Endothelial cell of umbilical vein (primary cell): ENCODE measurements around the gene MED12L. TPM values are rescaled to one million over a fixed set of nuclear protein-coding genes. Genes with fewer than 3 reads are reported as not detected.

ENCODE experiments used
- BruUV-seq: library from RNA; stranded (reverse); fragments of 400-500 nt; replicated peaks from 2 replicates; lab custom pipeline; 2021; lab: Mats Ljungman, UMichigan
- CTCF ChIA-PET: fragments of 300-600, 350-600 bp; sonication (Branson Sonifier 250); formaldehyde crosslinking; loops from one replicate; lab custom pipeline; 2021; ENCODE audit warnings: antibody characterized with exemption, inconsistent platforms; lab: Charles Lee
- POLR2A ChIA-PET: fragments of 300-600, 350-600 bp; sonication (Branson Sonifier 250); formaldehyde crosslinking; loops from one replicate; lab custom pipeline; 2021; ENCODE audit warnings: antibody characterized with exemption, inconsistent platforms; lab: Charles Lee
- DNase-seq: peaks from one replicate; pipeline ENCODE4 v3.0.0-alpha.2; 2011; ENCODE audit warnings: low read depth, low spot score
- FAIRE-seq: peaks from 2 replicates; lab custom pipeline; 2011; peaks lifted over from hg19 to GRCh38; lab: Jason Lieb, UNC
- H2AFZ ChIP-seq: 2 replicates; pipeline ENCODE4 v1.6.0; 2012; ENCODE audit warnings: low read depth, low read length, control low read depth, inconsistent platforms
- H3K27ac ChIP-seq: 2 replicates; pipeline ENCODE4 v1.5.1; 2011; ENCODE audit warnings: low read depth, mild to moderate bottlenecking, control low read depth, low read length, moderate library complexity; ENCODE audit not compliant: insufficient read depth
- H3K27me3 ChIP-seq, 2 experiments: 2 replicates each; pipeline versions ENCODE4 v1.6.0 to v1.6.1; 2011; ENCODE audit warnings: low read length in 2 of 2, mixed read lengths in 1 of 2; ENCODE audit not compliant: control insufficient read depth in 2 of 2, insufficient read depth in 2 of 2
- H3K36me3 ChIP-seq, 2 experiments: 2 replicates in 1 of 2; 3 replicates in 1 of 2; pipeline ENCODE4 v1.5.1; 2011; ENCODE audit warnings: low read length in 2 of 2, mild to moderate bottlenecking in 1 of 2, moderate library complexity in 1 of 2; ENCODE audit not compliant: control insufficient read depth in 2 of 2, insufficient read depth in 2 of 2; ENCODE audit errors: extremely low read depth in 1 of 2
- H3K4me1 ChIP-seq: 3 replicates; pipeline ENCODE4 v1.5.1; 2011; ENCODE audit warnings: mild to moderate bottlenecking, low read length; ENCODE audit not compliant: control insufficient read depth, insufficient read depth; ENCODE audit errors: extremely low read depth
- H3K4me2 ChIP-seq: 2 replicates; pipeline ENCODE4 v1.6.1; 2011; ENCODE audit warnings: low read length, control low read depth, mixed read lengths; ENCODE audit not compliant: insufficient read depth
- H3K4me3 ChIP-seq, 3 experiments: fragments of 200-600 bp in 1 of 3; sonication (generic), shearing (Covaris generic) in 1 of 3; replicated peaks in 1 of 3; 2 replicates each; pipeline ENCODE4 v1.5.1; 2011 to 2016; ENCODE audit warnings: control low read depth in 3 of 3, low read length in 3 of 3, mild to moderate bottlenecking in 2 of 3, inconsistent platforms in 1 of 3, low read depth in 1 of 3, moderate library complexity in 1 of 3; ENCODE audit not compliant: insufficient read depth in 1 of 3
- H3K79me2 ChIP-seq: 2 replicates; pipeline ENCODE4 v1.6.0; 2012; ENCODE audit warnings: low read length, inconsistent platforms; ENCODE audit not compliant: control insufficient read depth, insufficient read depth
- H3K9ac ChIP-seq: replicated peaks from 2 replicates; pipeline ENCODE3; 2011; ENCODE audit warnings: low read length, control low read depth; ENCODE audit not compliant: insufficient read depth; ENCODE audit errors: extremely low read depth
- H3K9me1 ChIP-seq: replicated peaks from 3 replicates; pipeline ENCODE4 v1.6.0; 2011; ENCODE audit warnings: mild to moderate bottlenecking, low read length; ENCODE audit not compliant: control insufficient read depth, insufficient read depth; ENCODE audit errors: extremely low read depth
- H3K9me3 ChIP-seq: replicated peaks from 2 replicates; pipeline ENCODE4 v1.5.1; 2012; ENCODE audit warnings: low read length, inconsistent platforms; ENCODE audit not compliant: control insufficient read depth, insufficient read depth
- H4K20me1 ChIP-seq: replicated peaks from 2 replicates; pipeline ENCODE3; 2011; ENCODE audit warnings: mild to moderate bottlenecking, low read length; ENCODE audit not compliant: control insufficient read depth, insufficient read depth; ENCODE audit errors: extremely low read depth
- CTCF ChIP-seq, 2 donors: IDR thresholded peaks; 1 replicate in 1 of 2; 2 replicates in 1 of 2; pipeline ENCODE4 v1.5.1; 2011; ENCODE audit warnings: low read length in 2 of 2, mild to moderate bottlenecking in 2 of 2, moderate library complexity in 2 of 2, control low read depth in 1 of 2, inconsistent platforms in 1 of 2, low read depth in 1 of 2; ENCODE audit not compliant: insufficient read depth in 1 of 2; ENCODE audit errors: extremely low read depth in 1 of 2
- EZH2 ChIP-seq: IDR thresholded peaks from 2 replicates; pipeline ENCODE4 v1.6.1; 2012; ENCODE audit warnings: borderline replicate concordance, low read depth, mild to moderate bottlenecking, moderate library complexity, low read length, inconsistent platforms; ENCODE audit not compliant: severe bottlenecking
- FOS ChIP-seq: IDR thresholded peaks from 2 replicates; pipeline ENCODE4 v1.6.1; 2011; ENCODE audit warnings: mild to moderate bottlenecking, low read length, moderate library complexity, borderline replicate concordance; ENCODE audit not compliant: insufficient read depth
- GATA2 ChIP-seq: IDR thresholded peaks from 2 replicates; pipeline ENCODE4 v1.7.0; 2011; ENCODE audit warnings: low read depth, mild to moderate bottlenecking, moderate library complexity, mixed read lengths, low read length; ENCODE audit not compliant: insufficient read length, insufficient read depth
- JUN ChIP-seq: IDR thresholded peaks from 2 replicates; pipeline ENCODE4 v1.6.1; 2011; ENCODE audit warnings: borderline replicate concordance, low read depth; ENCODE audit not compliant: insufficient read length, insufficient read depth
- MAX ChIP-seq: IDR thresholded peaks from 2 replicates; pipeline ENCODE4 v1.6.1; 2011; ENCODE audit not compliant: insufficient read depth, insufficient read length
- MYC ChIP-seq: IDR thresholded peaks from one replicate; pipeline ENCODE4 v1.6.1; 2011; ENCODE audit warnings: mild to moderate bottlenecking, low read depth, low read length
- POLR2A ChIP-seq: IDR thresholded peaks from 2 replicates; pipeline ENCODE4 v1.6.1; 2012; ENCODE audit warnings: low read depth, mild to moderate bottlenecking, control low read depth, low read length
- POLR2AphosphoS5 ChIP-seq: IDR thresholded peaks from 2 replicates; pipeline ENCODE4 v1.6.1; 2012; ENCODE audit warnings: low read depth, mild to moderate bottlenecking, control low read depth, low read length, moderate library complexity; ENCODE audit not compliant: insufficient read depth
- dilution Hi-C: fragments of 300-500 bp; cut with MboI; formaldehyde crosslinking; loops from one replicate; pipeline ENCODE4 v1.15.0; 2019; ENCODE audit warnings: low sequenced_read_pairs; ENCODE audit not compliant: extremely low pct_ligation_motif_present
- intact Hi-C: fragments of 100-400 bp; cut with micrococcal nuclease; formaldehyde crosslinking; loops from one replicate; pipeline ENCODE4 v1.10.0; 2022
- polyA plus RNA-seq, 4 experiments: library from polyadenylated mRNA; depleted of rRNA in 3 of 4; stranded (reverse) in 3 of 4; unstranded in 1 of 4; fragments of >200 nt; gene quantifications; 2 replicates each; pipeline versions ENCODE4 v1.2.1 to v1.2.3, GENCODE V29; 2011 to 2012; ENCODE audit warnings: missing spikeins in 1 of 4
- total RNA-seq: library from RNA; stranded (reverse); gene quantifications from 2 replicates; pipeline ENCODE4 v1.2.3, GENCODE V29; 2021

MED12L gene
- total and polyA plus RNA-seq, 2 donors (not counting 3 experiments of a cell fraction or from before 2014, with no cell fraction given): 0.03 to 0.27 TPM

GRCh38 chr3:151415289-151415688, 329.8 kb downstream of the MED12L start:
- H3K27me3 ChIP-seq: no peaks in the 10 kb centered on the region
- H3K4me2 ChIP-seq: no peak overlapping the region
- ChIA-PET CTCF (interaction anchor here (0.6 kb wide), 1 partner anchor 35 kb away, joined by 3 read pairs; no protein-coding TSS in a partner anchor), POLR2A (no interaction called here)
- no peaks in the 10 kb centered on the region for H3K36me3 ChIP-seq
- H3K9ac ChIP-seq: no peak overlapping the region
- H4K20me1 ChIP-seq: no peaks in the 10 kb centered on the region
- H3K9me3 ChIP-seq: no peaks in the 10 kb centered on the region
- TF ChIP-seq POLR2AphosphoS5 (no peak), FOS (no peak), POLR2A (no peak), GATA2 (no peak), CTCF (IDR thresholded peaks at IDR 0.05; ENCODE audit: extremely low read depth in 1 of 2, insufficient read depth in 1 of 2, low read depth in 1 of 2, low read length in 2 of 2) (no peak), EZH2 (no peak), JUN (no peak), MYC (no peak), MAX (no peak)
- dilution Hi-C loops: no loop called here
- no peaks in the 10 kb centered on the region for H3K79me2 ChIP-seq
- BruUV-seq: no TSS peak
- no peak overlapping the region for H3K4me3 ChIP-seq
- no peak overlapping the region for H3K27ac ChIP-seq
- DNase-seq: no peak
- no peaks in the 10 kb centered on the region for H3K4me1 ChIP-seq
- no peak overlapping the region for H2AFZ ChIP-seq
- FAIRE-seq: no peak
- intact Hi-C loops: no loop called here
- H3K9me1 ChIP-seq: no peaks in the 10 kb centered on the region
